Measurements from ENCODE around the gene NBEAL2. TPM values are rescaled to one million over a fixed set of nuclear protein-coding genes. Genes with fewer than 3 reads are reported as not detected.

NBEAL2 gene
- total and polyA plus RNA-seq, 2 of the 8 experiments (the other 6 are each of a cell fraction or from before 2014, with no cell fraction given) = 27.3 to 46.9 TPM

DNA sequence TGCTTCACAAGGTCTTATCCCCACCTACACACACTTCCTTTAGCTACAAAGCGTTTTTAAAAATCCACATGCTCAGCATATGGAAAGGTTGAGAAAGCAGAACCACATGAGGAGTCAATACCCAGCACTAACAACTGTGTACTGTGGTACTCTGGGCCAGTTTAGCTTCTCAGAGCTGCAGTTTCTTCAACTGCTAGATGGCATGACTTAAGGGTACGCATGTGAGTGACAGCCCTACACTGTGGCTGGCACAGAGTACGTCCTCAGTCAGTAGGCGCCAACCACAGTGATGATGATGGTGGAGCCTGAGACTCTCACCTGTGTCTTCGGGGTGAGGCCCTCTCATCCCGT is 20.3 kb upstream of the NBEAL2 start:
- Histone ChIP-seq H3K36me3 (ENCODE audit: control insufficient read depth in 2 of 4, insufficient read depth in 4 of 4, low read length in 3 of 4) (peaks cover 0 to 4% (median 0%) of the 10 kb centered on the region in 4 experiments; a peak in 1 of 8 replicates), H3K79me2 (ENCODE audit: control insufficient read depth in 1 of 2, insufficient read depth in 2 of 2, low read length in 2 of 2) (peaks cover 33 to 87% of the 10 kb centered on the region in 2 experiments), H2BK20ac (ENCODE audit: low read length) (no peak overlapping the region), H3K79me1 (ENCODE audit: low read depth, low read length) (peaks cover 48% of the 10 kb centered on the region), H3K4me3 (ENCODE audit: extremely low read depth in 1 of 4, insufficient read depth in 2 of 4, low read depth in 3 of 4, low read length in 4 of 4) (no peak overlapping the region), H3K4me2 (ENCODE audit: insufficient read depth in 1 of 2, low read depth in 2 of 2, low read length in 2 of 2) (no peak overlapping the region; a peak in 1 of 4 replicates), H2BK15ac (ENCODE audit: low read length) (no peak overlapping the region), H2AFZ (ENCODE audit: low read length) (no peak overlapping the region), H3K4me1 (replicated peaks in 1 of 4; ENCODE audit: control insufficient read depth in 3 of 4, insufficient read depth in 4 of 4, low read length in 3 of 4) (peaks cover 0 to 5% (median 3%) of the 10 kb centered on the region in 4 experiments; a peak in 4 of 7 replicates), H3K9ac (replicated peaks in 1 of 4; ENCODE audit: extremely low read depth in 1 of 4, low read depth in 3 of 4, low read length in 3 of 4) (no peak overlapping the region), H3K23me2 (ENCODE audit: low read depth, low read length) (peaks cover 4% of the 10 kb centered on the region; the same call in 1 of the 2 replicates), H4K5ac (ENCODE audit: insufficient read length, low read depth, low read length) (no peak overlapping the region), H4K20me1 (replicated peaks in 1 of 2; ENCODE audit: control insufficient read depth in 1 of 2, insufficient read depth in 2 of 2, low read length in 2 of 2) (peaks cover 23 to 38% of the 10 kb centered on the region in 2 experiments), H3K4ac (replicated peaks; ENCODE audit: insufficient read length, low read depth, low read length) (no peak overlapping the region), H2BK120ac (replicated peaks; ENCODE audit: low read depth, low read length) (no peak overlapping the region), H3K18ac (ENCODE audit: extremely low read depth, low read length) (no peak overlapping the region), H2BK12ac (ENCODE audit: low read depth, low read length) (no peak overlapping the region), H3K23ac (ENCODE audit: insufficient read length) (no peak overlapping the region), H2AK5ac (ENCODE audit: low read depth, low read length) (no peak overlapping the region), H3K14ac (ENCODE audit: insufficient read length) (no peak overlapping the region), H3K56ac (replicated peaks; ENCODE audit: insufficient read length, low read depth, low read length) (no peak overlapping the region), H4K91ac (replicated peaks; ENCODE audit: insufficient read length, low read length) (no peak overlapping the region), H3K9me3 (ENCODE audit: insufficient read depth in 2 of 2, low read depth in 1 of 2, low read length in 1 of 2) (peaks cover 0 to 6% of the 10 kb centered on the region in 2 experiments; a peak in 2 of 4 replicates), H2BK5ac (ENCODE audit: low read depth, low read length) (no peak overlapping the region), H3K27ac (ENCODE audit: low read depth, low read length) (no peak overlapping the region), H3K27me3 (replicated peaks in 1 of 4; ENCODE audit: control insufficient read depth in 3 of 4, extremely low read depth in 1 of 4, insufficient read depth in 3 of 4, low read length in 3 of 4) (no peaks in the 10 kb centered on the region), H4K8ac (ENCODE audit: extremely low read depth, insufficient read depth, low read length) (no peak overlapping the region)
- WGBS, 2 experiments (ENCODE audit: extremely low coverage in 1 of 2, insufficient coverage in 1 of 2, insufficient read length in 1 of 2, insufficient replicate concordance in 2 of 2, low coverage in 1 of 2, low lambda C conversion rate in 2 of 2, missing lambda C conversion rate in 1 of 2) = 89% methylated on average over 6 of the region's 6 CpGs; no CpG with 5 or more reads in 1 of the 2 experiments
- CTCF ChIA-PET (ENCODE audit: partially characterized antibody) = interaction anchor here (0.6 to 2.6 kb wide), 14 partner anchors 9 to 363 kb away, joined by 3 to 9 read pairs (median 5); no protein-coding TSS in a partner anchor
- POLR2A ChIA-PET (ENCODE audit: partially characterized antibody) = interaction anchor here (0.7 to 2.6 kb wide), 5 partner anchors 10 to 55 kb away, joined by 3 to 12 read pairs (median 4); partner anchors contain the start of genes CCDC12 and NBEAL2
- TF ChIP-seq TBP (IDR thresholded peaks at IDR 0.05; ENCODE audit: low read depth, low read length) (no peak), YY1 (IDR thresholded peaks at IDR 0.05; ENCODE audit: low read depth, low read length) (no peak), SP4 (IDR thresholded peaks at IDR 0.05; ENCODE audit: low read length) (no peak), KDM5A (IDR thresholded peaks at IDR 0.05; ENCODE audit: low read length) (no peak), RXRA (IDR thresholded peaks at IDR 0.05; ENCODE audit: insufficient read depth, low read depth, low read length) (no peak), POU5F1 (IDR thresholded peaks at IDR 0.05; ENCODE audit: low read depth, low read length) (no peak), GTF2F1 (IDR thresholded peaks at IDR 0.05; ENCODE audit: borderline replicate concordance, low read depth, low read length) (no peak), CHD1 (IDR thresholded peaks at IDR 0.05; ENCODE audit: low read depth, low read length) (no peak), RBBP5 (IDR thresholded peaks at IDR 0.05; ENCODE audit: borderline replicate concordance, low read depth, low read length) (no peak)
- TF ChIP-seq, protein P1, sequence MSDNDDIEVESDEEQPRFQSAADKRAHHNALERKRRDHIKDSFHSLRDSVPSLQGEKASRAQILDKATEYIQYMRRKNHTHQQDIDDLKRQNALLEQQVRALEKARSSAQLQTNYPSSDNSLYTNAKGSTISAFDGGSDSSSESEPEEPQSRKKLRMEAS (IDR thresholded peaks at IDR 0.05) = no peak
- TF ChIP-seq, protein P2, sequence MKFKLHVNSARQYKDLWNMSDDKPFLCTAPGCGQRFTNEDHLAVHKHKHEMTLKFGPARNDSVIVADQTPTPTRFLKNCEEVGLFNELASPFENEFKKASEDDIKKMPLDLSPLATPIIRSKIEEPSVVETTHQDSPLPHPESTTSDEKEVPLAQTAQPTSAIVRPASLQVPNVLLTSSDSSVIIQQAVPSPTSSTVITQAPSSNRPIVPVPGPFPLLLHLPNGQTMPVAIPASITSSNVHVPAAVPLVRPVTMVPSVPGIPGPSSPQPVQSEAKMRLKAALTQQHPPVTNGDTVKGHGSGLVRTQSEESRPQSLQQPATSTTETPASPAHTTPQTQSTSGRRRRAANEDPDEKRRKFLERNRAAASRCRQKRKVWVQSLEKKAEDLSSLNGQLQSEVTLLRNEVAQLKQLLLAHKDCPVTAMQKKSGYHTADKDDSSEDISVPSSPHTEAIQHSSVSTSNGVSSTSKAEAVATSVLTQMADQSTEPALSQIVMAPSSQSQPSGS (IDR thresholded peaks at IDR 0.05; ENCODE audit: low read length) = no peak
- DNase-seq (ENCODE audit: low read depth in 1 of 2, low spot score in 2 of 2) (no peak), FAIRE-seq (no peak)
